NCI-H82 (cell line): ENCODE measurements around the gene RASA2.
"Not testable (repeated sequence)": the region's sequence is repeated elsewhere in the genome, so short reads cannot be mapped to it uniquely, and the experiment has no call there.

Experiments used
- DNase-seq: peaks from one replicate; lab custom pipeline; 2025; lab: John Stamatoyannopoulos, UW

Gene RASA2

DNA sequence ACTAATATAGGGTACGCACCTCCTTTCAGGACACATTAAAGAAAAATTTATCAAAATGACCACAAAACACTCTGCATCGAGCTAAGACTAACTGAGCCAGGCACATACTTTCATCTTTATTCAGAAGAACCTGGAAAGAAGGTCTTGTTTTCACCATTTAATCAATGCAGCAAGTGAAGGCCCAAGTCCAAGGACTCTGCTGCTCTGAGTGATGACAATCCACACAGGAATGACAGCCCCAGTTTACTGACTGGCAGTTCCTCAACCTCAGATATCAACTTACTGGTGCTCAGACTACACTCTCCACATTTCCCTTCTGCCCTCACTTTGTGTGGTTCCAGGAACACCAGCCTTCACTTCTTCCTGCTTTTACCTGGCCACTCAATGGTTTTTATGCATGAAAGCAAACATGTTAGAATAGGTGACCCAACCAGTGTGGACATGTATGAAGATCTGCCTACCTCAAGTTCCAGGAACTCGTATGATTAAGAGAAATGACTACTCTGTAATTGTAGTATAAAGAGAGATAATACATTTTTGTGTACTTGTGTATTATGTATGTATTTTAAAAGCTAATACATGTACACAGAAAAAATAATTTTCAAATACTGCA lies 29.1 kb upstream of the RASA2 start:
- no peak for DNase-seq

DNA sequence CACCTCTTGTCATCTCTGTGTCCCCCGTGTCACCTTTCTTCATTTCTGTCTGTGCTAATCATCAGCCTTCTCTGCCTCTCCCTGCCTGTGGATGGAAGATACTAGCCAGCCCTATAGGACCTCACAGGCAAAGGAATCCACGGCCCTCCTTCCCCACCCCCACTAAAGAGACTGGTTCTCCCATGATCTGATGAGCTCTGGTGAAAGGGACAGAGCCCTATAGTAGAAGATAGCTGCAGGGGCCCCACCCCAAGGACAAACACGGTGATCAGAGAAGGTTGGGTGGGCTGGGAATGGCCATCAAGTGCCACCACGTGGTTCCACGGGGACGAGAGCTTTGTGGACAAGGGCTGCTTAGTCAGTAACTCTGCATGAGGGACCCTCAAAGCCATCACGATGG lies 27.8 kb upstream of the RASA2 start:
- DNase-seq, result no peak

GRCh38 chr3:141460097-141460704 lies 26.6 kb upstream of the RASA2 start:
- peak; percentile 94 for DNase-seq

GRCh38 chr3:141462176-141462859 lies 24.5 kb upstream of the RASA2 start:
- DNase-seq, result no peak

DNA sequence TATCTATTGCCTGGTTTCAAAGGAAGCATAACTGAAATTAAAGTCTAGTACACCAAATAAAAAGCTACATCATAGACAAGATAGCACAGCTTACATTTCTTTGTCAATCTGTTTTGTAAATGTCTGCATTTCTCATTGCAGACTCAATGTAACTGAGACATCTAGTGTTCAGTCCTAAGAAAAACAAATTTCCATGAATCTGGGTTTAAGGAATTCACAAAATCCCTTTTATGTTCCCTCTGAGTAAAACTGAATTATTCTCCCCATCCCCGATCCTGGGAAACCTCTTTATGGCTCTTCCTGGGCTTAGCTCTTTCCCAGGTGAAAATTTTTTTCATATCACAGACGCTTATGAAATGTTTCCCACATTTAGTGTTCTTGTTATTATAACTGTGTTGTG lies 21.6 kb upstream of the RASA2 start:
- no peak for DNase-seq

GRCh38 chr3:141466633-141467169 lies 20.1 kb upstream of the RASA2 start:
- DNase-seq, result no peak

DNA sequence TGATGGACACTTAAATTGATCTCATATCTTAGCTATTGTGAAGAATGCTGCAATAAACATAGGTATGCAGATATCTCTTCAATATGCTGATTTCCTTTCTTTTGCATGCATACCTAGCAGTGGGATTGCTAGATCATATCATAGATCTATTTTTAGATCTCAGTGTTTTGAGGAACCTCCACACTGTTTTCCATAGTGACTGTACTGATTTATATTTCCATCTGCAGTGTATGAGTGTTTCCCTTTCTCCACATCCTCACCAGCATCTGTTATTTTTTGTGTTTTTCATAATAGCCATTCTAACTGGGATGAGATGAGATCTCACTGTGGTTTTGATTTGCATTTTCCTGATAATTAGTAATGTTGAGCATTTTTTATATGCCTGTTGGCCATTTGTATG lies 17.1 kb upstream of the RASA2 start:
- no peak for DNase-seq

DNA sequence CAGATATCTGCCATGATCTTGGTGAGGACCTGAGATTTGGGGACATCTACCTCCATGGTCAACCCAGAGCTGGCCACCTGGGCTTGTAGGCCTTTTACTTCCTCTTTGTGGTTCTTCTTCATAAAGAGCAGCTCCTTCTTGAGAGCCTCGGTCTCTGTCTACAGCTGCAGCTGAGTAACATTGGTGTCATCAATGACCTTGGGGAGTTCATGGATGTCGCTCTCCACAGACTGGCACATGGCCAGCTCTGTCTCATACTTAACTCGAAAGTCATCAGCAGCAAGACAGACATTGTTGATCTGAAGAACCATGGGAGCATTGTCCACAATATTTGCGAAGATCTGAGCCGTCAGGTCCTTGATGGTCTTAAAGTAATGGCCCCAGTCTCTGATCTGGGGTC lies 15.7 kb upstream of the RASA2 start:
- no peak for DNase-seq

- no peak for DNase-seq
These were observed 10.8 kb upstream of the RASA2 start for GRCh38 chr3:141476033-141476432.

DNA sequence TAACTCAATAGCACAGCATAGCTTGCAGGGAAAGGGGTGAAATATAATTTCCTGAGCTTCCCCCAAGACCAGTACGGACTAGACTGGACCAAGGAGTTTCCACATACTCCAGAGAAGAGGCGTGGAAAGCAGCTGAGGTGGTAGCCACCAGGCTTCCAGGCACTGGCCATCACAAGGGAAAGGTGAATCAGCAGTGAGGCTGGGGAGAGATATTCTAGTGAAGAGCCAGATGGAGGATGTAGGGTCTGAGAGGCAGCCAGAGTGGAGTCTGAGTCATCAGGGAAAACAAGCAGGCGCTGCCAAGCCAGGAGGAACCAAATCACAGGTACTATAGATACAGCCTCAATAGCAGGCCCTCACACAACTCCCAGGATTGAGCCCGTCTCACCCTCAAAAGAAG lies 9.6 kb upstream of the RASA2 start:
- DNase-seq, result no peak

DNA sequence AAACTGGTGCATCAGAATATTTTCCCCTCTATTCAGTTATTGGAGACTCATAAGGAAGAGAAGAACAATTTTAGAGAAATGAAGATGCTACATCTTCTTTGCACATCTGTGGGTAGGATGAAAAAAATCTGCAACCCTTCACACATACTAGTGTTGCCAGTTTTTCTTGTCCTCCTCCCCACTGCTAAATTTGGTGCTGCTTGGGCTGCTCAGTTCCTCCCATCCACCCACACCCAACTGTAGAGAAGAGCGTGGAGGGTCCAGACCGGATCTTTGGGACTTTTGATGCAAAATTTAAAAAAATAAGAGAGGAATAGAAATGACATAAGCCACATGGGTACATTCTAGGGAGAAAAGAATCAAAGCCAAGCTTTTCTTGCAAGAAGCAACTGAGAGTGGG lies 8.7 kb upstream of the RASA2 start:
- DNase-seq, result no peak

DNA sequence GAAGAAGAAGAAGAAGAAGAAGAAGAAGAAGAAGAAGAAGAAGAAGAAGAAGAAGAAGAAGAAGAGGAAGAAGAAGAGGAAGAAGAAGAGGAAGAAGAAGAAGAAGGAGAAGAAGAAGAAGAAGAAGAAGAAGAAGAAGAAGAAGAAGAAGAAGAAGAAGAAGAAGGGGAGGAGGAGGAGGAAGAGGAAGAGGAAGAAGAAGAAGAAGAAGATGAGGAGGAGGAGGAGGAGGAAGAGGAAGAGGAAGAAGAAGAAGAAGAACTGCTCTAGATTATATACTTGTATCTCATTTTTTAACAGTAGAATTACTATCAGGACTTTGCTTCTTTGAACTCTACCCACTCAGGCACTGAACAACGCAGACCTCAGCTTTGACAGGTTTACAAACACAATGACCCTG lies 8.0 kb upstream of the RASA2 start:
- not testable (repeated sequence) for DNase-seq

- DNase-seq, result no peak
These were observed 4.4 kb upstream of the RASA2 start for GRCh38 chr3:141482245-141482922.

DNA sequence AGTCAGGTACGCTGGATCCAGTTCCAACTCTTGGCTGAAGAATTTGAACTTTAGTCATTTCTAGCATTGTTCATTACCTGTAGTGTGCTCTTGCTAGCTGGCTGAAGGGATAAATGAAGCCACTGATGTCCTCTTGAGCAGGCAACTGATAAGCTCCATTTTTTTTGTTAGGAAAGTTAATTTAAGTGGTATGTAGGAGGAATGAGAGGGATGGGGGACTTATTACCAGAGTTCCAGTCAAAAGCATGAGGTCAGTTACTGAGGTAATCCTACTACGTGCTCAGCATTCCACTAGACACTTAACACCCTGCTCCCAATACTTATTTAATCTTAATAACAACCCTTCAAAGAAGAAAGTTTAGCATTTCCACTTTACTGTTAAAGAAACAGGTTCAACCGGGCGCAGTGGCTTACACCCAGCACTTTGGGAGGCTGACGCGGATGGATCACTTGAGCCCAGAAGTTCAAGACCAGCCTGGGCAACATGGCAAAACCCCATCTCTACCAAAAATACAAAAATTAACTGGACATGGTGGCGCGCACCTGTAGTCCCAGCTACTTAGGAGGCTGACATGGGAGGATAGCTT lies 2.0 kb upstream of the RASA2 start:
- DNase-seq, result no peak

GRCh38 chr3:141485641-141486495 lies 959 bp upstream of the RASA2 start:
- DNase-seq, result no peak

GRCh38 chr3:141486496-141486745 lies 406 bp upstream of the RASA2 start:
- DNase-seq, result no peak

DNA sequence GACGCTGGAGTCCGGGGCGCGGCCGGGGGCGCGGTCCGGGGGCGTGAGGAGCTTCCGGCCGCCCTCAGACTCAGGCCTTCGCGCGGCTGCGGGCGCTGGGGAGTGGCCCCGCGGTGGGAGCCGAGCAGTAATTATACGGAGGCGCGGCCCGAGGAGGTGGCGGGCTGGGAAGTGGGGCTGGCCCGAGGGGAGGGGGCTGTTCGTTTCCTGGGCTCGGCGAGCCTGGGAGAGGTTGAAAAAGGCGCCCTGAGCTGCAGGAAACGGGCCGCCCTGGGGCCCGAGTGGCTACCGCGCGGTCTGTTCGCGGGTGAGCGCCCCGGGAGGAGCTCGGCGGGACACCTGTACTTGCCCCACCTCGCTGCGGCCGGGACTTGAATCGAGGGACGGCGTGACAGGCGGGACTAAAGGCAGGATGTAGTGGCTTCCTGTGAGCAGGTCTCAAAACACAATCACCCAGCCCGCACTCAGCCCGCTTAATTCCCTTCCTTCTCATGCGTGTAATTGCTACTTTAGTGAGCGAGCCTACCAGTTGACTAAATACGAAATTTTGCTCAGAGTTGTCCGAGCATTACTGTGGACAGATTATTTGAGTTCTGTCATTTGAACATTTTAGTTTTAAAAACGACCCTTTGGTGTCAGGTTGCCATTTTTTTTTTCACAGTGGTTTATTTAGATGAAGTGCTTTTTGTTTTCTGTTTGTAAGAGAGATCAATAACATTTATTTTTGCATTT lies 860 bp downstream of the RASA2 start:
- DNase-seq, result peak; percentile 93

DNA sequence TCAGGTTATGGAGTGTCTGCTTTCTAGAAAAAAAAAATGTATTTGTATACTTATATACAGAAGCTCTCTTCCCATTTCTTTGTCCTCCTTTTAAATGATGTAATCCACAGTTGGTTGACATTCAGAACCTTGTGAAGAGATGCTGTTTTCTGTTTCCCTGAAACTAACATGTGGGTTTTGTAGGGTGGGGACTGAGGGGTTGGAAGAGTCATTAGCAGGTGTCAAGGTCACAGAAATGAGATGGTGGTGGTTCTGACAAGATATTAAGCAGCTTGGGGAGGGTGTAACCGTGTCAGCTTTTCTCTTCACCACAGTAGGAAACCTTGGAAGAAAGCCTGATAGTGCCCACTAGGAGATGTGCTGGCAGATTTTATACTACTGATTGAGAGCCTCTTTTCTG lies 2.4 kb downstream of the RASA2 start:
- DNase-seq, result no peak

GRCh38 chr3:141491081-141491480 lies 4.3 kb downstream of the RASA2 start:
- no peak for DNase-seq

DNA sequence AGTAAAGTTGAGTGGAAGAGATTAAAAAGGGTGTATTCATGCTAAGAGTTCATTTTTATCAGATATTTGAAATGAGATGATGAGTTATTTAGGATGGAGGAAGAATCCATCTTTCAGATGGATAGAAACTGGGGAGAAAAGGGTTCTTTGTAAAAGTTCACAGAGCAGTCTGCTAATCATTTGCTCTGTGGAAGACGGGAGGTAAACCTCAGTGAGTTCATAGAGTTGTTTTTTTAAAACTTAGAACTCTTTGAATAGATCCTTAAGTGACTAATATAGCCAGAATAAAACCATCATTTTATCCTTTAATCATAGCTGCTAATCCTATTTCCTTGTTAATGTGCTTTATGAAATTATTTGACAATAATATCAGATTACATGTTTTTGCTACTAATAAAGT lies 5.1 kb downstream of the RASA2 start:
- no peak for DNase-seq

- DNase-seq, result no peak
These were observed 6.4 kb downstream of the RASA2 start for GRCh38 chr3:141493184-141493583.
